Right lobe of liver (tissue), 6 donors: ENCODE data around the gene INPP4B. TPM values are rescaled to one million over a fixed set of nuclear protein-coding genes. Genes with fewer than 3 reads are reported as not detected.

Experiments used
- ATAC-seq, 4 donors: fragments of 200-7000 bp; cut with Tn5 transposase; one replicate each; pipeline ENCODE4 v1.9.1; 2020; ENCODE audit warnings: mild to moderate bottlenecking in 4 of 4, moderate library complexity in 4 of 4
- DNase-seq, 3 donors: peaks; one replicate each; pipeline ENCODE4 v3.0.0-alpha.2; 2020
- H3K27ac ChIP-seq, 3 donors: fragments of 200-600 bp; one replicate each; pipeline ENCODE4 v1.8.0; 2022
- H3K27me3 ChIP-seq, 2 donors: fragments of 200-600 bp; one replicate each; pipeline ENCODE4 v1.8.0; 2022
- H3K36me3 ChIP-seq, 4 donors: fragments of 200-600 bp; sonication (generic) in 1 of 4; one replicate each; pipeline versions ENCODE4 v1.5.1 to v1.8.0; 2017 to 2022; ENCODE audit warnings: control low read depth in 1 of 4
- H3K4me1 ChIP-seq, 4 donors: fragments of 200-600 bp; sonication (generic) in 1 of 4; one replicate each; pipeline versions ENCODE4 v1.5.1 to v1.8.0; 2017 to 2022; ENCODE audit warnings: control low read depth in 1 of 4
- H3K4me3 ChIP-seq, 3 donors: fragments of 200-600 bp; one replicate each; pipeline ENCODE4 v1.8.0; 2022
- H3K9me3 ChIP-seq, 4 donors: fragments of 200-600 bp; sonication (generic) in 1 of 4; one replicate each; pipeline versions ENCODE4 v1.5.1 to v1.8.0; 2017 to 2022; ENCODE audit warnings: control low read depth in 1 of 4
- POLR2A ChIP-seq: fragments of 450-650 bp; IDR thresholded peaks from one replicate; pipeline ENCODE4 v1.6.1; 2017; ENCODE audit warnings: antibody characterized with exemption, mild to moderate bottlenecking
- WGBS: methylation state at CpG from one replicate; pipeline ENCODE4 v1.1.6; 2018; ENCODE audit warnings: low coverage, low lambda C conversion rate; ENCODE audit not compliant: insufficient coverage; ENCODE audit errors: missing lambda C conversion rate; 5-methylcytosine and 5-hydroxymethylcytosine counted together
- intact Hi-C, 2 donors: fragments of 100-400 bp; cut with DNase I; formaldehyde crosslinking; loops; one replicate each; pipeline versions ENCODE4 v1.11.2 to v1.14.1; 2022
- total RNA-seq, 6 experiments: library from RNA; depleted of rRNA in 2 of 6; stranded (reverse); fragments of >200 nt in 2 of 6; fragmentation: NEBNext Ultra II Directional in 3 of 6; extraction: Animal tissue kit (Norgen Biotek cat#: 25700) in 3 of 6; gene quantifications; one replicate each; pipeline versions ENCODE4 v1.1.0 to v1.2.4, GENCODE V29; 2016 to 2023
- TF ChIP-seq, protein P1 (sequence below), 4 donors: fragments of 200-600 bp in 3 of 4; fragments of 450-650 bp in 1 of 4; IDR thresholded peaks; one replicate each; pipeline versions ENCODE4 v1.5.1 to v1.8.0; 2016 to 2022; ENCODE audit warnings: antibody characterized with exemption in 4 of 4, mild to moderate bottlenecking in 2 of 4
- donor health status: DM: no; HTN: yes; CAD: no.
- donor health status: DM: no; HTN: no; CAD: no.
- donor health status: DM: no; HTN: no; CAD: no.
- donor health status: DM: no; HTN: yes; CAD: no.
- donor health status: DM: no; HTN: yes; CAD: no.

INPP4B gene
- total RNA-seq, 6 experiments from 2014 or later: 0.73 to 5.0 (median 1.6) TPM

DNA sequence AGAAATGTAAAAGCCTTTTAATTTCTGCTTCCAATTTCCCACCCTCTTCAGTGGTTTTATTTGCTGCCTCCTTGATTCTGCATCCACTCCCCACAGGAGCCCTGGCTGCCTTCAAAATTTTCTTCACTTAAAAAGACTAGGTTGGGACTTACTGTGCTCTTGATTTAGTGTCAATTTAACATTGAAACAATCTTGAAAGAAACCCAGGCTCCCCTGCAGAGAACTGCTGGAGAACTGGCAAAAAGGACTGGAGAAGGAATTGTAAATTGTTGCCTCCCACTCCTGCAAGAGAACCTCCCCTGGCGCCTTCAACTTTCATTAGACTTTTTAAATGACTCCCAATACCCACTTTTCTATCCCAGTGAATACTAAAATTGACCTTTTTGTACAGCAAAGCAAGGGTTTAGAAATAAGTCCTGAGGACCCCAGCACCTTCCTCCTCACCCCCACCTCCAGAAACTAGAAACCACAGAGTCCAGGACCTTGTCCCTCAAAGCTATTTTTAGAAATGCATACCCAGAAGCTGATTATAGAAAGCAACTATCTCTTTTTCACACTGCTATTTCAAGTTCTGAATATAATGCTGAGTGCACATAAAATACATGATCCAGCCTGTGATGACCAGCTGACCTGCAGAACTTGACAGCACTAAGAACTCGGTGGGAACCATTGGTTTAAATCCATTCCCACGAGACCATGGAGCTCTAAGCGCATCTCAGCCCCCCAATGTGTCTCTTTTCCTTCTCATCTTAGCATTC is 155.5 kb downstream of the INPP4B start:
- ATAC-seq: no peak
- no peaks in the 10 kb centered on the region for H3K9me3 ChIP-seq
- intact Hi-C loops: no loop called here
- 75% methylated on average over 4 of the region's 4 CpGs for WGBS
- no peaks in the 10 kb centered on the region for H3K4me1 ChIP-seq
- no peak for DNase-seq
- TF ChIP-seq, protein P1, sequence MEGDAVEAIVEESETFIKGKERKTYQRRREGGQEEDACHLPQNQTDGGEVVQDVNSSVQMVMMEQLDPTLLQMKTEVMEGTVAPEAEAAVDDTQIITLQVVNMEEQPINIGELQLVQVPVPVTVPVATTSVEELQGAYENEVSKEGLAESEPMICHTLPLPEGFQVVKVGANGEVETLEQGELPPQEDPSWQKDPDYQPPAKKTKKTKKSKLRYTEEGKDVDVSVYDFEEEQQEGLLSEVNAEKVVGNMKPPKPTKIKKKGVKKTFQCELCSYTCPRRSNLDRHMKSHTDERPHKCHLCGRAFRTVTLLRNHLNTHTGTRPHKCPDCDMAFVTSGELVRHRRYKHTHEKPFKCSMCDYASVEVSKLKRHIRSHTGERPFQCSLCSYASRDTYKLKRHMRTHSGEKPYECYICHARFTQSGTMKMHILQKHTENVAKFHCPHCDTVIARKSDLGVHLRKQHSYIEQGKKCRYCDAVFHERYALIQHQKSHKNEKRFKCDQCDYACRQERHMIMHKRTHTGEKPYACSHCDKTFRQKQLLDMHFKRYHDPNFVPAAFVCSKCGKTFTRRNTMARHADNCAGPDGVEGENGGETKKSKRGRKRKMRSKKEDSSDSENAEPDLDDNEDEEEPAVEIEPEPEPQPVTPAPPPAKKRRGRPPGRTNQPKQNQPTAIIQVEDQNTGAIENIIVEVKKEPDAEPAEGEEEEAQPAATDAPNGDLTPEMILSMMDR (IDR thresholded peaks at IDR 0.05): no peak
- TF ChIP-seq POLR2A: no peak
- no peaks in the 10 kb centered on the region for H3K27me3 ChIP-seq
- no peaks in the 10 kb centered on the region for H3K36me3 ChIP-seq
- no peak overlapping the region for H3K27ac ChIP-seq
- no peak overlapping the region for H3K4me3 ChIP-seq

DNA sequence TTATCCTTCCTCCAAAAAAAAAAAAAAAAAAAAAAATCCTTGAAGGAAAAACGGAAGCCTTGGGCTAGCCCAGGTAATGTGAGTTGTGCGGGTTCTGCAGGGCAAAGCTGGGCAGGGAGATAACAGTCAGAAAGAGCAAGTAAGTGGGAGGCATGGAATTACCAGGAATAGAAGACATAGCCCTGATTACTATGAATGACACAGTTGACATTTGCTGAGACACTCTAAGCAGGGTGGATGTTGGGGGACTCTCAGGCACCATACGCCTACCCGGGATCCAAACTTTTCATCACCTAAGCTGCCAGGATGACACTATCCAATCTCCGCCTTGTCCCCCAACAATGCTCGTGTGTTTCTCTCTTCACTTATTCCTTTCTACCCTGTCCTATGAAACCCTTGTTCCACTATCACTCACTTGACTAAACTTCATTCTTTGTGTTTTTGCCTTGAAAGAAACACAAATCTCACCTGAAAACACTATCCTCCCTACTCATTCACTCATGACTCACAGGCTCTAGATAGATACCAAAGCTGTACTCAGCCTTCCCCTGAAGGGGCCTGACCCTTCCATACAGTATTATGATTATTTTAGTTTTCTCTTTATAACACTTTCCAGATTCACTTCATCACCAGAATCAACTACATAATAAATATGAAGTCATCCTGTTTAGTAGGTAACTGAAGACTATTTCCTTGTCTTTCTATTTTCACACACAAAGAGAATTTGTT is 158.4 kb downstream of the INPP4B start:
- Histone ChIP-seq H3K4me1 (no peaks in the 10 kb centered on the region), H3K27me3 (no peaks in the 10 kb centered on the region), H3K27ac (no peak overlapping the region), H3K9me3 (no peaks in the 10 kb centered on the region), H3K4me3 (no peak overlapping the region), H3K36me3 (no peaks in the 10 kb centered on the region)
- ATAC-seq (no peak), DNase-seq (no peak)
- 62% methylated on average over 4 of the region's 6 CpGs for WGBS
- intact Hi-C loops: no loop called here
- TF ChIP-seq, protein P1 (IDR thresholded peaks at IDR 0.05): no peak
- no peak for TF ChIP-seq POLR2A

- Histone ChIP-seq H3K27ac (no peak overlapping the region), H3K9me3 (no peaks in the 10 kb centered on the region), H3K36me3 (no peaks in the 10 kb centered on the region), H3K4me3 (no peak overlapping the region), H3K4me1 (no peaks in the 10 kb centered on the region), H3K27me3 (no peaks in the 10 kb centered on the region)
- DNase-seq: no peak
- ATAC-seq: no peak
- intact Hi-C loops: no loop called here
- WGBS: 13% methylated on average over 1 of the region's 1 CpG
- TF ChIP-seq, protein P1 (IDR thresholded peaks at IDR 0.05): no peak
- TF ChIP-seq POLR2A: no peak
Measured at GRCh38 chr4:142686081-142686480, 160.0 kb downstream of the INPP4B start.

DNA sequence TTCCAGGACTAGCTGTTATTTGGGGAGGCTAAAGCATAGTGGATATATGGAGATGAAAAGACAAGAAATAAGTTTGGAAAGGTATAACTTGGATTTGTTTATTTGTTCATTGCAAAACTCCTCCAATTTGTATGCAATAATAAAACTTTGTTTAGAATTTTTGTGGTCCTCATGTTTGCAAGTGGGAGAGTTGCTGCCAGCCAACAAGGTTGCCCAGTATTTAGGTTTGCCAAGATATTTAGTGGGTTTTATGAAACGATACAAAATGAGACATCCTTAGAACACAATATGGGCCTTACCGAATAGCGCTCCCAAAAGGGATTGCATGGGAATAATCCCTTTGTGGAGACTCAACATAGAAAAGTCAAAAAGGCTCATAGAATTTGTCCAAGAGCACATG is 162.1 kb downstream of the INPP4B start:
- Histone ChIP-seq H3K4me1 (no peaks in the 10 kb centered on the region), H3K27ac (no peak overlapping the region), H3K36me3 (no peaks in the 10 kb centered on the region), H3K4me3 (no peak overlapping the region), H3K9me3 (no peaks in the 10 kb centered on the region), H3K27me3 (no peaks in the 10 kb centered on the region)
- intact Hi-C loops: no loop called here
- ATAC-seq: no peak
- TF ChIP-seq, protein P1 (IDR thresholded peaks at IDR 0.05): no peak
- no peak for TF ChIP-seq POLR2A
- WGBS: 78% methylated on average over 3 of the region's 3 CpGs
- no peak for DNase-seq
